OCI-LY3 (cell line): ENCODE results near the gene PPP2R2C.

Experiments
- H2AFZ ChIP-seq: fragments of 200-600, 300-600 bp; shearing (Covaris generic); 2 replicates; pipeline ENCODE4 v1.6.0; 2014; ENCODE audit warnings: antibody characterized with exemption, low read depth, low read length
- H3K27ac ChIP-seq: fragments of 200-600, 300-600 bp; sonication (generic); 2 replicates; pipeline ENCODE4 v1.5.1; 2014; ENCODE audit warnings: mild to moderate bottlenecking, low read length, moderate library complexity, mixed read lengths
- H3K27me3 ChIP-seq: fragments of 200-600, 300-600 bp; sonication (generic); 2 replicates; pipeline ENCODE4 v1.6.1; 2014; ENCODE audit warnings: low read depth, low read length, mixed read lengths
- H3K36me3 ChIP-seq: fragments of 200-600, 300-600 bp; sonication (generic); replicated peaks from 2 replicates; pipeline ENCODE3; 2014; ENCODE audit warnings: low read depth, low read length, mixed read lengths
- H3K4me1 ChIP-seq: fragments of 300-600, 200-600 bp; sonication (generic); 2 replicates; pipeline ENCODE4 v1.6.1; 2014; ENCODE audit warnings: low read length, mixed read lengths
- H3K4me2 ChIP-seq: fragments of 200-600, 300-600 bp; sonication (generic); 2 replicates; pipeline ENCODE4 v1.6.1; 2014; ENCODE audit warnings: low read length, mixed read lengths
- H3K4me3 ChIP-seq: fragments of 300-600, 200-600 bp; sonication (generic); 2 replicates; pipeline ENCODE4 v1.5.1; 2014; ENCODE audit warnings: antibody characterized with exemption, mild to moderate bottlenecking, low read length, moderate library complexity
- H3K79me2 ChIP-seq: fragments of 300-600, 200-600 bp; shearing (Covaris generic); 2 replicates; pipeline ENCODE4 v1.6.1; 2014; ENCODE audit warnings: mild to moderate bottlenecking, low read length, mixed read lengths
- H3K9ac ChIP-seq: fragments of 300-600, 200-600 bp; shearing (Covaris generic); 2 replicates; pipeline ENCODE4 v1.6.0; 2014; ENCODE audit warnings: mild to moderate bottlenecking, low read length, moderate library complexity
- H3K9me3 ChIP-seq: fragments of 200-600, 300-600 bp; shearing (Covaris generic); 2 replicates; pipeline ENCODE4 v1.6.1; 2014; ENCODE audit warnings: low read length, mixed read lengths; ENCODE audit not compliant: insufficient read depth
- H4K20me1 ChIP-seq: fragments of 200-600, 300-600 bp; sonication (generic); 2 replicates; pipeline ENCODE4 v1.6.1; 2016; ENCODE audit warnings: low read length, mixed read lengths; ENCODE audit not compliant: insufficient read depth
- CTCF ChIP-seq: fragments of 200-600, 300-600 bp; sonication (generic); IDR thresholded peaks from 2 replicates; pipeline ENCODE4 v1.5.1; 2014; ENCODE audit warnings: antibody characterized with exemption, low read length, low read depth
- EZH2phosphoT487 ChIP-seq: fragments of 200-600 bp; shearing (Covaris generic); IDR thresholded peaks from 2 replicates; pipeline ENCODE4 v1.6.1; 2018; ENCODE audit warnings: antibody characterized with exemption, mixed run types, low read depth

PPP2R2C gene

GRCh38 chr4:6300359-6300758 is 172.1 kb downstream of the PPP2R2C start:
- no peak overlapping the region for H3K4me3 ChIP-seq
- H3K4me1 ChIP-seq, result no peaks in the 10 kb centered on the region

GRCh38 chr4:6299875-6300274 is 172.5 kb downstream of the PPP2R2C start:
- Histone ChIP-seq H3K4me2 (no peak overlapping the region), H3K27me3 (no peaks in the 10 kb centered on the region), H3K79me2 (no peaks in the 10 kb centered on the region), H4K20me1 (no peaks in the 10 kb centered on the region), H3K9ac (no peak overlapping the region), H3K36me3 (no peaks in the 10 kb centered on the region), H3K4me1 (no peaks in the 10 kb centered on the region), H3K4me3 (no peak overlapping the region), H2AFZ (no peak overlapping the region), H3K27ac (no peak overlapping the region), H3K9me3 (no peaks in the 10 kb centered on the region)
- no peak for TF ChIP-seq CTCF
- no peak for TF ChIP-seq EZH2phosphoT487

More at GRCh38 chr4:6300359-6300758, 172.1 kb downstream of the PPP2R2C start:
- no peak for TF ChIP-seq CTCF
- TF ChIP-seq EZH2phosphoT487, result no peak
- Histone ChIP-seq H3K4me2 (no peak overlapping the region), H4K20me1 (no peaks in the 10 kb centered on the region), H3K27me3 (no peaks in the 10 kb centered on the region), H3K9me3 (no peaks in the 10 kb centered on the region), H2AFZ (no peak overlapping the region), H3K36me3 (no peaks in the 10 kb centered on the region), H3K27ac (no peak overlapping the region), H3K79me2 (no peaks in the 10 kb centered on the region), H3K9ac (no peak overlapping the region)

DNA sequence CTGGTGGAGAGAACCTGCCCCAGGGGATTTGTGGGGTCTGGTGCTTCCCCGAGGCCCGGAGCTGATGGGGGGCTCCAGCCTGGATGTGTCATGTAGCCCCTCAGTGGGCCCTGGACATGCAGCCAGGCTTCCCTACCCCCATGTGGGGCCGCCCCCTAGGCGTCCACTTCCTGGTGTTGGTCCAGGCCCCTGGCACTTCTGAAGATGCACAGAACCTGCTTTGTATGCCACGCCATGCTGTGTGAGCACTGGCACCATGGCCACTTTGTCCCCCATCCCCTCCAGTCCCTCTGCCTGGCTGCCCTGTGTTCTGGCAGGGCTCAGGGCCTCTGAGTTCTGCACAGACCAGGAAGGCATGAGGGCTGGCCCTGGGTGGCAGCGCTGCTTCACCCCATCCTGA is 173.6 kb downstream of the PPP2R2C start:
- no peaks in the 10 kb centered on the region for H3K79me2 ChIP-seq
- no peak overlapping the region for H3K9ac ChIP-seq
- no peaks in the 10 kb centered on the region for H4K20me1 ChIP-seq
- H3K36me3 ChIP-seq, result no peaks in the 10 kb centered on the region
- no peaks in the 10 kb centered on the region for H3K4me1 ChIP-seq
- no peaks in the 10 kb centered on the region for H3K9me3 ChIP-seq
- no peak overlapping the region for H3K4me3 ChIP-seq
- H3K27ac ChIP-seq, result no peak overlapping the region
- no peaks in the 10 kb centered on the region for H3K27me3 ChIP-seq
- TF ChIP-seq EZH2phosphoT487 (no peak), CTCF (no peak)
- no peak overlapping the region for H3K4me2 ChIP-seq
- H2AFZ ChIP-seq, result no peak overlapping the region

- no peak overlapping the region for H3K9ac ChIP-seq
- H3K27me3 ChIP-seq, result no peaks in the 10 kb centered on the region
- no peak overlapping the region for H3K4me2 ChIP-seq
- no peaks in the 10 kb centered on the region for H3K4me1 ChIP-seq
- H2AFZ ChIP-seq, result no peak overlapping the region
- TF ChIP-seq EZH2phosphoT487 (no peak), CTCF (no peak)
- H4K20me1 ChIP-seq, result no peaks in the 10 kb centered on the region
- no peaks in the 10 kb centered on the region for H3K36me3 ChIP-seq
- no peaks in the 10 kb centered on the region for H3K9me3 ChIP-seq
- no peak overlapping the region for H3K4me3 ChIP-seq
- no peak overlapping the region for H3K27ac ChIP-seq
- H3K79me2 ChIP-seq, result no peaks in the 10 kb centered on the region
Observed at GRCh38 chr4:6298035-6298434, 174.4 kb downstream of the PPP2R2C start.
